ENCODE results near the gene KCNMB2. TPM values are rescaled to one million over a fixed set of nuclear protein-coding genes. Genes with fewer than 3 reads are reported as not detected.

Gene KCNMB2
- total RNA-seq, 1 experiment from 2014 or later = not detected

- H3K4me1 ChIP-seq = 0 out of 2 replicates have a peak, but pooled peaks cover 5% of the 10 kb centered on the region
- H3K9me3 ChIP-seq = no peaks in the 10 kb centered on the region
- Mint-ChIP-seq H3K27me3 (ENCODE audit: insufficient read depth, unreplicated experiment) (no peaks in the 10 kb centered on the region), H3K4me1 (ENCODE audit: low read depth, unreplicated experiment) (peaks cover 6% of the 10 kb centered on the region), H3K27ac (ENCODE audit: unreplicated experiment) (no peak overlapping the region), H3K9me3 (ENCODE audit: unreplicated experiment) (peaks cover 7% of the 10 kb centered on the region), H3K4me3 (ENCODE audit: unreplicated experiment) (no peak overlapping the region), H3K36me3 (ENCODE audit: insufficient read depth, unreplicated experiment) (no peaks in the 10 kb centered on the region)
- no peaks in the 10 kb centered on the region for H3K36me3 ChIP-seq (ENCODE audit: control insufficient read depth, insufficient read depth, low read length)
- BruUV-seq (replicated peaks) = no TSS peak
- ChIA-PET CTCF (no interaction called here), POLR2A (no interaction called here)
- no peaks in the 10 kb centered on the region for H3K27me3 ChIP-seq (replicated peaks; ENCODE audit: control insufficient read depth, insufficient read depth, low read length)
- intact Hi-C loops (cut with micrococcal nuclease; ENCODE audit: unreplicated experiment) = no loop called here
- no peak overlapping the region for H3K4me3 ChIP-seq (ENCODE audit: low read depth, low read length)
- TF ChIP-seq CTCF (IDR thresholded peaks at IDR 0.05; ENCODE audit: insufficient read depth in 1 of 2, low read depth in 1 of 2, low read length in 1 of 2, severe bottlenecking in 1 of 2, unreplicated experiment in 1 of 2) = no peak
- DNase-seq = no peak
Measured at GRCh38 chr3:178875836-178876235, 339.6 kb downstream of the KCNMB2 start.

- intact Hi-C loops (cut with micrococcal nuclease; ENCODE audit: unreplicated experiment) = no loop called here
- Mint-ChIP-seq H3K4me1 (ENCODE audit: low read depth, unreplicated experiment) (peaks cover 6% of the 10 kb centered on the region), H3K27ac (ENCODE audit: unreplicated experiment) (no peak overlapping the region), H3K4me3 (ENCODE audit: unreplicated experiment) (no peak overlapping the region), H3K27me3 (ENCODE audit: insufficient read depth, unreplicated experiment) (peaks cover 4% of the 10 kb centered on the region), H3K36me3 (ENCODE audit: insufficient read depth, unreplicated experiment) (no peaks in the 10 kb centered on the region), H3K9me3 (ENCODE audit: unreplicated experiment) (peaks cover 22% of the 10 kb centered on the region)
- no peaks in the 10 kb centered on the region for H3K36me3 ChIP-seq (ENCODE audit: control insufficient read depth, insufficient read depth, low read length)
- ChIA-PET CTCF (no interaction called here), POLR2A (no interaction called here)
- H3K4me1 ChIP-seq = 0 out of 2 replicates have a peak, but pooled peaks cover 5% of the 10 kb centered on the region
- TF ChIP-seq CTCF (IDR thresholded peaks at IDR 0.05; ENCODE audit: insufficient read depth in 1 of 2, low read depth in 1 of 2, low read length in 1 of 2, severe bottlenecking in 1 of 2, unreplicated experiment in 1 of 2) = no peak
- DNase-seq = no peak
- BruUV-seq (replicated peaks) = no TSS peak
- no peaks in the 10 kb centered on the region for H3K27me3 ChIP-seq (replicated peaks; ENCODE audit: control insufficient read depth, insufficient read depth, low read length)
- H3K9me3 ChIP-seq = no peaks in the 10 kb centered on the region
- no peak overlapping the region for H3K4me3 ChIP-seq (ENCODE audit: low read depth, low read length)
Measured at GRCh38 chr3:178880274-178880673, 344.0 kb downstream of the KCNMB2 start.

All from Caco-2 (cell line).